NCI-H345 (cell line): ENCODE measurements around the gene RBMS1.
"Not testable (repeated sequence)": the region's sequence is repeated elsewhere in the genome, so short reads cannot be mapped to it uniquely, and the experiment has no call there.

Experiments
- DNase-seq: peaks from one replicate; lab custom pipeline; 2025; lab: John Stamatoyannopoulos, UW

RBMS1 gene

DNA sequence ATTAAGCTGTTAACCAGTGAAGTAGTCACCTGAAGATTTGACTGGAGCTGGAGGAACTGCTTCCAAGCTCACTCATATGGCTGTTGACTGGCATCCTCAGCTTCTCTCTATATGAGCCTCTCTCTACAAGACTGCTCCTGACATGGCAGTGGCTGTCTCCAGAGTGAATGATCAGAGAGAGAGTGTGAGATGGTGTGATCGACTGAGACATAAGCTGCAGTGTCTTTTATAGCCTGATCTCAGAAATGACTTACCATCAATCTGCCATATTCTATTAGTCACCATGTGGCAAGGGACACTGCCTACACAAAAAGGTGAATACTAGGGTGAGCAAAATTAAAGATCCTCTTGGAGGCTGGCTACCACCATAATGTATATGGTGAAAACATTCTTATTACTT is 7.8 kb upstream of the RBMS1 start:
- no peak for DNase-seq

- no peak for DNase-seq
Observed at GRCh38 chr2:160499865-160500264, 6.3 kb upstream of the RBMS1 start.

GRCh38 chr2:160498137-160498536 is 4.5 kb upstream of the RBMS1 start:
- no peak for DNase-seq

DNA sequence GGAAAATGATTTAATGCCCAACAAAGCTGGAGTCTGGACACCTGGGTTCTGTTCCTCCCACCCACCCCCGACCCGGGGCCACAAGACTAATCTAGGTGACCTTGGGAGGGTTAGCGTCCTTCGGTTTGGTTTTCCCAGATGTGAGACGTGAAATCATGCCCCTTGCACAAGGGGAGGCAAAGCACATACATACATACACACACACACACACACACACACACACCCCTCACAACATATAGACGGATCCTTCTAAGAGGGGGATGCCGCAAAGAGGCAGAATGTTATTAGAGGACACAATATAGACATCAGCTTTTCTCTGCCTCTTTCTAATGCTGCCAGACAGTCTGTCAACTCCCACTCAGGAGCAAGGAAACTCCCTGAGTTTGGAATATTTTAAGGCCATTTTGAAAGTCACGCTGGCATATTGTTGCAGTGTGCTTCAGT is 616 bp upstream of the RBMS1 start:
- peak; percentile 40 for DNase-seq

DNA sequence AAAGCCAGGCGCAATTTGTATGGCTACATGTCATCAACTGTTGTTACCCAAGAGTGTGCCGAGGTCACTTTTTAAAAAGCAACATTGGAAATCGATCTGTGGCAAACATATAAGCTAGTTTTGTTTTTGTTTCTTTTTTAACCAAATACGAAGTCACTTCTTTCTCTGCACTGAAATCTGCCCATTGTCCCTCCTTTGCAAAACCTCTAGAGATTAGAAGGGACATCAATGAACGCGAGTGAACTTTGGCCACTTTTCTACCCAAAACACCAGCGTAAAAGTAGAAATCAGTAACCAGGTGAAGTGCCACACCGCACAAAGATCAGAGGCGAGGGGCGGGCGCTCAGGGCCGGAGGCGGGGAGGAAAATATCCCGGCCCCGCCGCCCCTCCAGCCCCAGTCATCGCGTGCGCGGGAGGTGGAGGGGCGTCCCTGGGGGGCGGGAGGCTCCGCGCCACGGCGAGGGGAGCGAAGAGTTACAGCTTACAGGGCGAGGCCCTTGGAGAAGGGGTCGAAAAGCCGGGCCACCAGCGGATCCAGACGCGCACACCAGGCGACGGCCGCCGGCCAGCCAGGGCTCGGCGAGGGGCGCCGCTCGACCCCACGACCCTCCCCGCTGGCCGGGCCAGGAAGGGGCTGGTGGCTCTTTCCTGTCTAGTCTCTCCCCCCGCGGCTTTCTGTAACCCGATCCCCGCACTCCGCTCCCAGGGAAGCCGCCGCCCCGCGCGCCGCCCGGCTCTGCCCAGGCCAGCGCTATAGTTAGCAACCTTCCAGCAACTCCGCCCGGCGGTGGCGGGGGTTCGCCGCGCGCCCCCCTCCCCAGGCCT is 993 bp downstream of the RBMS1 start:
- DNase-seq = peak; percentile 70

- no peak for DNase-seq
Observed at GRCh38 chr2:160491911-160492371, 1.7 kb downstream of the RBMS1 start.

DNA sequence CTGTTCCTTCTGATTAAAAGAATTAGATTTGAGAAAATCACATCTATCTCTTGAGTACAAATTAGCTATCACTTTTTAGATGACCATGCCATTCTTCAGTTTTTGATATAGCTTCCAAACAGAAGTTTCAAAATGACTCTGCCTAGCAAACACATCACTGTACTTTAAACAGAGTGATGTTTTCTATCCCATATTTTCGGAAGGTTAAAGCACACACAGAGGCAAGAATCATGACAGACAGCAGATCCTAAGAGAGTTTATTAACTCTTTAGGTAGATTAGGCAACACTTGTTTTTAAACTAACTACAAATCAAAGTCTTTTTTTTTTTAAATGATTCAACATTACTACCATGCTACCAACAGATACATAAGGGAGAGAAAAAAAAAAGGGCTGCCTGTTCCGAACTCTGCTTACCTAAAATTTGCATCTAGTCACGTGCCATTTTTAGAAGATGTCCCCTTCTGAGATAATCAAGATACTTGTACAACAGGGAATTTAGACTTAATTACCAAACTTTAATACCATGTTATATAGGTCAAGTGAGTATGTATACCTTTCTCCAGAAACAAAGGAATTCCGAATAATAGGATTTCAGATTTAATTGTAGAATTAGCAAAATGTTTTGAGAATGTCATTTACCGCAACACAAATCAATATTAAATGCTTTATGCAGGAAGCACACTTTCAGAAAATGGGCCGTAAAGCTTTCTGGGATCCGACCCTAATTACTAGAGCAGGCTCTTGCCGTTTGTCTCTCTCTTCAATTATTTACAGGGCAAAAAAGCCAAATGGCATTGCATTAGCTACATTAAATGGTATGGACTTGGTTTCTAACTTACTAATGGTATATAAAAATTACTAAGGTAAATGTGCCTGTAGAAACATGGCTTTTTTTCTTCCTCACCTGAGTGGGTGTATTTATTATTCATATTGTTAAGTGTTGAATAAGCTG is 2.6 kb downstream of the RBMS1 start:
- DNase-seq = no peak

DNA sequence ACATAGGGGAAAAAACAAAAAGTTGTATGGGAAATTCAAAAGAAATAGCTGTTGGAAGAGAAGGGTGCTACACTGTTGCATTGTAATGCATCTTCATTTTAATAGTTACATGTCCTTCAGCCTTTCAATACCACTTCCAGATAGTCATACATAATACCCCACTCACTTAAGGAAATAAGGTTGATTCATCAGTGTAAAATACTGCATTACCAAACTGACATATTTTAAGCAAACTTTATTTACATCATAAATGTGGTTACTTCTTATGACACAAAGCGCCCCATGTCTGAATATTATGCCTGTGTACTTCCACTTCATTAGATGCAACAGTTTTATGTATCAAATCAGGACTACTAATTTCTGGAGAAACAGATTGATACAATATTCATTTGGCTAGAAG is 4.5 kb downstream of the RBMS1 start:
- no peak for DNase-seq

- not testable (repeated sequence) for DNase-seq
Observed at GRCh38 chr2:160488289-160488688, 5.3 kb downstream of the RBMS1 start.

GRCh38 chr2:160486341-160486740 is 7.3 kb downstream of the RBMS1 start:
- no peak for DNase-seq

GRCh38 chr2:160484859-160485520 is 8.6 kb downstream of the RBMS1 start:
- no peak for DNase-seq

- no peak for DNase-seq
Observed at GRCh38 chr2:160482673-160483072, 10.9 kb downstream of the RBMS1 start.

DNA sequence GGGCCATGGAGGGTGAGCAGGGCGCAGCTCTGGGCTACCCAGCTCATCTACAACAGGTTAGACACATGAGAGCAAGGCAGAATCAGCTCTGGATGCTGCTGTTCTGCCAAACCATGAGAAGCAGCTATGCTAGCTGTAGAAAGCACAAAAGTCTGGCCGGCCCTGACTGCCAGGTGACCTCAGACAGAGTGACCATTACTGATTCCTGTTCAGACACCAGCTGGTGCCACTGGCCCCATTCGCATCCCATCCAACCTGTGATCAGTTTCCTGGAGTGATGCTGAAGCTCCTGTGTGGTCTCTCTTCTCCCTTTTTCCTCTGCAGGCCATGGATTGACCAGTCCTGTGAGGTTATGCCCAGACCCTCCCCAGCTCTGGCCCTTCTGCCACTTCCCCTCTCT is 14.3 kb downstream of the RBMS1 start:
- DNase-seq = no peak

DNA sequence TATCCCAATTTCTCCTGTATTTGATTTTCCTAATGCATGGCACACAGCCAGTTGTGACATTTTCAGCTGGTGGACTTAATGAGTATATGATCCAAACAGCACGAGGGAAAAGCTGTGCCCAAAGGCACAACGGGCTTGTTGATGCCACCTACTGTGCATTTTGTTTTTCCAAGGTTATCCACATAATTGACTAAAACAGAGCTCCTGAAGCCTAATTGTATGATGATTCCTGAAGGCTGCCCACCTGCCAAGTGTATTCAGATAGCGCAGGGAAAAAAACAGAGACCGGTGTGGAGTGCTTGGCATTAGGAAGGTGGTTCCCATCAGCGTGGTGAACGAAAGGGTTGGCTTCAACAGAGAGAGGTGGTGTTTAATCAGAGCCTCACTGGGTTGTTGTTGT is 14.9 kb downstream of the RBMS1 start:
- peak; percentile 77 for DNase-seq

GRCh38 chr2:160477032-160477431 is 16.6 kb downstream of the RBMS1 start:
- DNase-seq = no peak

- no peak for DNase-seq
Observed at GRCh38 chr2:160474891-160475787, 18.5 kb downstream of the RBMS1 start.

GRCh38 chr2:160474319-160474645 is 19.3 kb downstream of the RBMS1 start:
- no peak for DNase-seq

- DNase-seq = no peak
Observed at GRCh38 chr2:160473468-160474318, 19.9 kb downstream of the RBMS1 start.

DNA sequence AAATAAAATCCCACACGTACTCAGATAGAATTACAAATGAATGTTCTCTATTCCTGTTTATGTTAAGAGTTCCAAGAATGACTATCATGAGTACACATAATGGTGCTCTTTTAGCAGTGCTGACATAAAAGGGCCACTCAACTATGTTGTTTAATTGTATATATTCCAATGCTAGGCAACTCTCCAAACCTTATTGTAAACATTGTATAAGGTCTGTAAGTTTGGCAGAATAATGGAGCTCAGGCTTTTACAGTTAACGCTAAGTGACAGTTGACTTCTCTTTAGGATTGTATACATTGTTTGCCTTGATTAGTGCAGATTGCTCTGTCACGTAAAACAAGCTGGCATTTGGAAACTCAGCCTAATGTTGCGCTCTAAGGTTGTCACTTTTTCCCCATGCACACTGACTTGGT is 20.8 kb downstream of the RBMS1 start:
- DNase-seq = peak; percentile 96

- no peak for DNase-seq
Observed at GRCh38 chr2:160471950-160472349, 21.7 kb downstream of the RBMS1 start.
